ENCODE results near the gene LKAAEAR1.

LKAAEAR1 gene

GRCh38 chr20:64110411-64111068, 26.3 kb upstream of the LKAAEAR1 start:
- no peak for DNase-seq (ENCODE audit: low read depth in 2 of 2)

GRCh38 chr20:64109831-64110391, 25.7 kb upstream of the LKAAEAR1 start:
- DNase-seq (ENCODE audit: low read depth in 2 of 2): no peak

GRCh38 chr20:64108731-64109681, 24.8 kb upstream of the LKAAEAR1 start:
- no peak for DNase-seq (ENCODE audit: low read depth in 2 of 2)

GRCh38 chr20:64107736-64108457, 23.7 kb upstream of the LKAAEAR1 start:
- no peak for DNase-seq (ENCODE audit: low read depth in 2 of 2)

- no peak for DNase-seq (ENCODE audit: low read depth in 2 of 2)
Observed at GRCh38 chr20:64106981-64107735, 23.0 kb upstream of the LKAAEAR1 start, which contains the start of gene NPBWR2. Gene NPBWR2, minus strand, starts transcription at chr20:64107565. Its CDS starts 734 bp downstream, at chr20:64106831.

- no peak for DNase-seq (ENCODE audit: low read depth in 2 of 2)
Observed at GRCh38 chr20:64106435-64106961, 22.3 kb upstream of the LKAAEAR1 start.

- no peak for DNase-seq (ENCODE audit: low read depth in 2 of 2)
Observed at GRCh38 chr20:64105846-64106434, 21.7 kb upstream of the LKAAEAR1 start.

- no peak for DNase-seq (ENCODE audit: low read depth in 2 of 2)
Observed at GRCh38 chr20:64104667-64105451, 20.7 kb upstream of the LKAAEAR1 start.

GRCh38 chr20:64103871-64104666, 19.9 kb upstream of the LKAAEAR1 start:
- DNase-seq (ENCODE audit: low read depth in 2 of 2): no peak

- DNase-seq (ENCODE audit: low read depth in 2 of 2): no peak
Observed at GRCh38 chr20:64102647-64103354, 18.6 kb upstream of the LKAAEAR1 start.

GRCh38 chr20:64101731-64102621, 17.8 kb upstream of the LKAAEAR1 start:
- peak; percentile 60 to 61 for DNase-seq (ENCODE audit: low read depth in 2 of 2)

- DNase-seq (ENCODE audit: low read depth in 2 of 2): no peak
Observed at GRCh38 chr20:64100946-64101688, 16.9 kb upstream of the LKAAEAR1 start.

- no peak for DNase-seq (ENCODE audit: low read depth in 2 of 2)
Observed at GRCh38 chr20:64100566-64100888, 16.3 kb upstream of the LKAAEAR1 start.

- DNase-seq (ENCODE audit: low read depth in 2 of 2): no peak
Observed at GRCh38 chr20:64099880-64100565, 15.8 kb upstream of the LKAAEAR1 start.

GRCh38 chr20:64099086-64099786, 15.0 kb upstream of the LKAAEAR1 start:
- no peak for DNase-seq (ENCODE audit: low read depth in 2 of 2)

Data from activated CD4-positive, alpha-beta T cell treated with anti-CD3 and anti-CD28 coated beads for 24 hours (primary cell).